HG03139 (cell line): ENCODE results near the gene NARF.
"Not testable (repeated sequence)": the region's sequence is repeated elsewhere in the genome, so short reads cannot be mapped to it uniquely, and the experiment has no call there.

ENCODE experiments used
- ATAC-seq: cut with Tn5 transposase; IDR thresholded peaks from one replicate; pipeline ENCODE4 v1.9.1; 2021; ENCODE audit not compliant: unreplicated experiment

Gene NARF

DNA sequence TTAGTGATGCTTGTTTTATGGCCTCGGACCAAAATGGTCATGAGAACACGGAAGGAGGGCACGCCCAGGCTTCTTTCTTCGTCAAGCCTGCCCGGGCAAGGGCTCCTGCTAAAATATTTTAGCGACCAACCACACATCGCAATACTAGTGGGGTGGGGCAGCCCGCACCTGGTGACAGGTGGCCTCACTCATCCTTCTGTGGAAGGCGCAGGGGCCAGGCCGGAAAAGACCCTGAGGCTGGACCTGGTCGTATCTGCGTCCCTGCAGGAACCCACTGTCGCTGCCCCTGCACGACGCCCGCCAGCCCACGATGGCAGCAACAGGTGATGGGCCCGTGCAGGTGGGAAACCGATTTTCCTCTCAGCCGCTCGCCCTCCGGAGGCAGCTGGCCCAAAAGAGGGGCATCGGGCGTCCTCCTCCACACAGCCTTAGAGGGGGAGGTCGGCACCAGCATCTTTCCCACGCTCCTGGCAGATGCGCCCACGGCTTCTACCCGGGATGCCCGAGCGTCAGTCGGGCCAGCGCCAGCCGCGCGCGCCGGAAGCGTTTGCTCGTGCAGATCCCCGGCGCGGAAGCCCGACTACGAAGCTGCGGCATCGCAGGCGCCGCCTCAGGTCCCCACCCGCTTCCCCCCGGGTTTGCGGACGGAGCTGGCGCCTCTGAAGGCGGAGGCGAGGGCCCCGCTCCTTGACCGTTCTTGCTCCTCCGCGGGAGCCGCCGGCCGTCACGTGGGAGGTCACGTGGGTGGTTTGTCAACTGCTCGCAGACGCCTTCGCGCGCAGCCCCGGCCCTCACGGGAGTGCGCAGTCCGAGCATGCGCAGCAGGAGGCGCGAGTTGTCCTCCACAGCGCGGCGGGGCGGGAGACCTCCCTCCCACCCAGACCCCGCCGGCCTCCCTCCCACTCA, 38.2 kb downstream of the NARF start:
- ATAC-seq = peak; percentile 51

DNA sequence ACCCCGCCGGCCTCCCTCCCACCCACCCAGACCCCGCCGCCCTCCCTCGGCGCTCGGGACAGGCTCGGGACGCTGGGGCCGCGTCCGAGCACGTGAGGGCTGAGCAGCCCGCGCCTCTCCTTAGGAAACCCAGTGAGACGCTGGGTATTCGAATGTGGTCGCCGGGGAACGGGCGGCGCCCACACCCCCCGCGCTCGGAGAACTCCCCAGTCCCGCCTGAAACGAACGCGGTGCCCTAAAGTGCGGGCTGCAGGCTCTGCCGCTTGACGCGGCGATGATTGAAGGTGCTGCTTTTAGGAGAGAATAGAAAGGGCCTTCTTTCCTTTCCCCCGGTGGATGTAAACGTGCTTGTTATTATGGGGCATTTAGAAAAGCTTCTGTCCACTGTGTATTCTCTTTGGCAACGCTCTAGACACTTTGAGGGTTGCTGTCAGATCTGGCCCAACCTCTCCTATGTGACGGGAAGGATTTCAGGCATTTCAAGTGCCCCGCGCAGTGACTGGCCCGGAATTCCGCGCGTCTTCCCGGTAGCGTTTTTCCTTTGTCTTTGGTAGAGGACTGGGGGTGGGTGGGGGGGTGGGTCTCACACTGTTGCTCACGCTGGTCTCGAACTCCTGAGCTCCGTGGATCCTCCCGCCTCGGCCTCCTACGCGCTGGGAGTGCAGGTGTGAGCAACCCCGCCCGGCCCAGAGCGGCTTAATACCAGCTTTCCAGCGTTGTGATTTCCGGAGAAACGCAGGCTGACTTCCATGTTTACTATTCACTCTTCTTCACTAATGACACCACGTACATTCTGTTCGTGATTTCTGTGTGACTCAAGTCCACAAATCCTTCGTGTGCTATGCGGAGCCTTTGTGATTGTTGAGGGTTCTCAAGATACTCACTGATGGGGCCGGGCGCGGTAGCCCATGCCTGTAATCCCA, 39.2 kb downstream of the NARF start:
- ATAC-seq = no peak

DNA sequence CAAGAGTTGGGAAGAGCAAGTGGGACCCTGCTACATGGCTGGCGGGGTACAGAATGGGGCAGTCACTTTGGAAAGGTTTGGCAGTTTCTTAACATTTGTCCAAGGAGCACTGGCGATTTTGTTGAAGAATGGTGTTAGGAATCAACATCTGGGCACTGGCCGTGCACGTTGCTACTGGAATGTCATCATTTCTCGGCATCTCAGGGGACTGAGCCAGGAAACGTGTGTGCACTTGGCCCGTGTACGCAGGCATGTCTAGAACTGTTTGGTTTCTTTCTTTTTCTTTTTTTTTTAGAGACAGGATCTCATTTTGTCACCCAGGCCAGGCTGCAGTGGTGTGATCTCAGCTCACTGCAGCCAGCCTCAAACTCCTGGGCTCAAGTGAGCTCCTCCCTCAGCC, 43.7 kb downstream of the NARF start:
- no peak for ATAC-seq

DNA sequence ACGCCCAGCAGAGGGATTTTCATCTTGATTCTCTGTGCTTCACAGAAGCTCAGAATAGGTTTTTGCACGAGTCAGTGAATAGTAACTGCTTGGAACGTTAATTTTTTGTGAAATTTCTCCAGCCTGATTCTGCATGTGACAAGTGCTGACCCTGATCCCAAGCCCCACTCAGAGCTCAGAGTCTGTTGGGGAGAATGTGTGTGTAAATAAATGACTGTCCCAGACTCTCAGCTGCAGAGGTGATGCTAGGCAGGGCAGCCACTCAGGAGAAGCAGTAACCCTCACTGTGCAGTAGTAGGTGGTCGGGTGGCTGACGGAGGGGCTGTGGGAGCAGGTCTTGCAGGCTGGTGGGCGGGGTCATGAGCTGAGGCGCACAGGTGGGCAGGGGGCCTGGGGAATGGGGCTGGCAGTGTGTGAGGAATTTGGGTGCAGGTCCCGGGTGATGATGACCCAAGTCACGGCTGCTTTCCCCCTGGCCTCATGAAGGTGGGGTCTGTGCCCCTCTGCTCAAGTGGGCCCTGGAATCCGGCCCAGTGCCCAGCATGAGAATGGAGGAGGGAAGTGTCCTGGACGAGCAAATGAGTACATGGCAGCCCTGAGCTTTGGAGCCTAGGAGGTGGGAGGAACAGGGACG, 44.7 kb downstream of the NARF start:
- ATAC-seq = no peak

DNA sequence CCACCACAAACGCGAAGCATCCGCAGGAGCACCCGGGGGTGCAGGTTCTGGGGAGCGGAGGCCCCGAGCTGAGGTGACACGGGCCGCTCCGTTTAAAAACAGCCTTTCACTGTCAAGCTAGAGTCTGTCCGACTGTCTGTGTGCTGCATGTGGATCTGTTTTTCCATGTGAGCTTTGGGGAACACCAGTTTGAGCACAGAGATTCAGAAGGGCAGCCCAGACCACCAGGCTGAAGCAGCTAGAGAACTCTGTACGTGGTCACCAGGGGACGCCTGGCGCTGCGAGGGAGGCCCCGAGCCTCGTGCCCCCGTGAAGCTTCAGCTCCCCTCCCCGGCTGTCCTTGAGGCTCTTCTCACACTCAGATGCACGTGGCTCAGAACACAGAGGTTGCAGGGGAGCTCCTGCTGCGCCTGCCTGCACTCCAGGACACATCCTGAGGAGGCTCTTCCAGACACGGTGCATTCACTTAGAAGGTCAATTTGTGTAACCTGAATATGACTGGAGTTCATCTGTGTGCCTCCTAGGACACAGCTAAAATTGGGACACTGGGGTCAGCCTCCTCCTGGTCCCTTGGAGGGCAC, 45.3 kb downstream of the NARF start:
- ATAC-seq = no peak

DNA sequence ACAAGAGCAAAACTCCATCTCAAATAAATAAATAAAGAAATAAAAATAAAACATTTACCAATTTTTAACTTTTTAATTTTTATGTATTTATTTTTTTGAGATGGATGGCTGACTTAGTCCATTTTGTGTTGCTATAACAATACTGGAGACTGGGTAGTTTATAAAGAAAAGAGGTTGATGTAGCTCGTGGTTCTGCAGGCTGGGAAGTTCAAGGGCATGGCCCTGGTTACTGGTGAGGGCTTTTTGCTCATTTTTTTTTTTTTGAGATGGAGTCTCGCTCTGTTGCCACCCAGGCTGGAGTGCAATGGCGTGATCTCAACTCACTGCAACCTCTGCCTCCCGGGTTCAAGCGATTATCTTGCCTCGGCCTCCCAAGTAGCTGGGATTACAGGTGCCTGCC, 46.8 kb downstream of the NARF start:
- ATAC-seq = no peak

DNA sequence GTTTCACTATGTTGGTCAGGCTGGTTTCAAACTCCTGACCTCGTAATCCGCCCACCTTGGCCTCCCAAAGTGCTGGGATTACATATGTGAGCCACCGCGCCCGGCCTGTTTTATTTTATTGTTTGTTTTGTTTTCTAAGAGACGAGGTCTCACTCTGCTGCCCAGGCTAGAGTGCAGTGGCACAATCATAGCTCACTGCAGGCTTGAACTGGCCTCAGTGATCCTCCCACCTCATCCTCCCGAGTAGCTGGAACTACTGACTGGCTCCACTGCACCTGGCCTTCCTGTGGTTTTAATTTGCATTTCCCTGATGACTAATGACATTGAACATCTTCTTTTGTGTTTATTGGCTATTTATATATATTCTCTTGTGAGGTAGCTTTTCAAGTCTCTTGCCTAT, 47.9 kb downstream of the NARF start:
- peak; percentile 77 for ATAC-seq

DNA sequence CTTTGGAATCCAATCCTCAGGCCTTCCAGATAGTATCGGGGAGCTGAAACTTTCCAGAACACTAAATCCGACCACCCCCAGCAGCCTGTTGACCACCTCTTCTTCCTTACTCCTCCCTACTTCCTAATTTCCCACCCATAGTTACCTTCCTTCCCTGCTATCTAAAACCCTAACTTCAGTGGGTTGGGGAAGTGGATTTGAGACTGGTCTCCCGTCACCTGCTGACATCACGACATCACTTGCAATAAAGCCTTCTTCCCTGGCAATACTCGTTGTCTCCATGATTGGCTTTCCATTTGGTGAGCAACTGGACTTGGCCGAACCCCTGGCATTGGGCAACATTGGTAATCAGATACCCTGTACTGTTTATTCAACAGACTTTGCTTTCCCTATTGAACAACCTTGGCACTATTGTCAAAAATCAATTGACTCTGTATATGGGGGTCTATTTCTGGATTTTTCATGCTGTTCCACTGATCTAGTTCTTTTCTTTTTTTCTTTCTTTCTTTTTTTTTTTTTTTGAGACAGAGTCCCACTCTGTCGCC, 49.2 kb downstream of the NARF start:
- ATAC-seq = no peak

DNA sequence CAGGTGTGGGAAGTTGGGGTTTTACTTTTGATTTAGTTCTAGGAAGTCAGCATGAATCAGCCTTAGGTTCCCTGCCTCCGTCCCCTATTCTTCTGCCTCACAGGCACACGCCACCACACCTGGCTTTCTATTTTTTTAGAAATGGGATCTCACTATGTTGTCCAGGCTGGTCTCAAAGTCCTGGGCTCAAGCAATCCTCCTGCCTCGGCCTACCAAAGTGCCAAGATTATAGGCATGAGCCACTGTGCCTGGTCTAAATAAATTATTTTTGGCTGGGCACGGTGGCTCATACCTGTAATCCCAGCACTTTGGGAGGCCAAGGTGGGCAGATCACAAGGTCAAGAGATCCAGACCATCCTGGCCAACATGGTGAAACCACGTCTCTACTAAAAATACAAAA, 53.1 kb downstream of the NARF start:
- not testable (repeated sequence) for ATAC-seq

DNA sequence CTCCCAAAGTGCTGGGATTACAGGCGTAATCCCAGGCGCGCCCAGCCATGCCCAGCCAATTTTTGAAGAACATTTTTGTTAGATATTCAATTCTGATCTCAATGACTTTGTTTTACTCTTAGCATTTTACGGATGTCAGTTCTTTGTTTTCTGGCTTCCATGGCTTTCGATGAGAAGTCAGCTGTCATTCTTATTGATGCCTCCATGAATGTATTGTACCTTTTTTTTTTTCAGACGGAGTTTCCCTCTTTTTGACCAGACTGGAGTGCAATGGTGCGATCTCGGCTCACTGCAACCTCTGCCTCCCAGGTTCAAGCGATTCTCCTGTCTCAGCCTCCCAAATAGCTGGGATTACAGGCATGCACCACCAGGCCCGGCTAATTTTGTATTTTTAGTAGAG, 55.3 kb downstream of the NARF start:
- not testable (repeated sequence) for ATAC-seq

DNA sequence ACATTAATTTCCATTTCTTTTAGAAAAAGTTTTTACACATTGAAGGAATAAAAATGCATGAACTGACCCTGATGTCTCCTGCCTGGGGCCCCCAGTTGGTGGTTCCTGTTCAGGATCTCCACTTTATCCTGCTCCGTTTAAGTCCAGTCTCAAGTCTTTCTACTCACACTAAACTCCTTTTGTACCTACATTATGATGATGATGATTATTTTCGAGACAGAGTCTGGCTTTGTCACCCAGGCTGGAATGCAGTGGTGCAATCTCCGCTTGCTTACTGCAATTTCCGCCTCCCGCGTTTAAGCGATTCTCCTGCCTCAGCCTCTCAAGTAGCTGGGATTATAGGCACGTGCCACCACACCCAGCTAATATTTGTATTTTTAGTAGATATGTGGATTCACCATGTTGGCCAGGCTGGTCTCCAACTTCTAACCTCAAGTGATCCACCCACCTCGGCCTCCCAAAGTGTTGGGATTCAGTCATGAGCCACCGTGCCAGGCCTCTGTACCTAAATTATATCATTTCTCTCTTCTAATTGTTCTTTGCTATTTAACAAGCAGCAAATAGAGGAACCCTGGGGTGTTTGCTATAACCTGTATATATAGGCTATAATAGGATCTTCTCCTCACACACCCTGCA, 58.8 kb downstream of the NARF start:
- ATAC-seq = no peak

DNA sequence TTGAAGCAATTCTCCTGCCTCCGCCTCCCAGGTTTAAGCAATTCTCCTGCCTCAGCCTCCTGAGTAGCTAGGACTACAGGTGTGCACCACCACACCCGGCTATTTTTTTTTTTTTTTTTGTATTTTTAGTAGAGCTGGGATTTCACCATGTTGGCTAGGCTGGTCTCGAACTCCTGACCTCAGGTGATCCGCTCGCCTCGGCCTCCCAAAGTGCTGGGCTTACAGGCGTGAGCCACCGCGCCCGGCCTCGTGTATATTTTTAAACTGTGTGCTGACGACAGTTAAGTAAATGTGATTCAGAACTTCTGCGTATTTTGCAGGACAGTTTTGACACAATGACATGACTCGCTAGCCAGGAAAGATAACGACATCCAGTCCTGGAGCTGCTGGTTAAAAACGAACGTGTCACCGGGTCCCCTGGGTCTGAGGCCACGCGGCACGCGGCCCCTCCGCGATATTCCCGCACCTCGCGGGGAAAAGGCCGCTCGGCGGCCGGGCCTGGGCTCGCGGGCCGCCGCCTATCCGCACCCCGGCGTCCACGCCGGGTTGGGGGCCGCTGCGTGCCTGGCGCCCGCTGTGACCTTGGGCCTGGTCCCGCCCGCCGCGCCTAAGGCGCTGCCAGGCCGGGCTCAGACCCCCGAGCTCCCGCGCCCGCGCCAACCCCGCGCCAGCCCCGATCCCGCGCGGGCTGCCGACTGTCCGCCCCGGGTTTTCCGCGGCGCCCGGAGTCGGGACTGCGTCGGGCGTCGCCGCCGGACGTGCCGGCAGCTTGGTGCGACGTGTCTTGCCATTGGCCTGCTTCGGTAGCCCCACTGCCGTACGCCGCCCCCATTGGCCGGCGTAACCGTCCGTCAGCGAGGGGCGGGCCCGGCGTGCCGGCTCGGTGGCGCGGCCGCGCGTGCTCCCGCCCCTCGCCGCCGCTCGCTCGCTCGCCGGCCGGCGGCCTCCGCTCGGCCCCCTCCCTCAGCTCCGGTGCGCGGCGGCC, 60.6 kb downstream of the NARF start, which contains the start of gene FOXK2:
Gene FOXK2 (plus strand): TSS at position 907 of the 985 bp plus-strand sequence. CDS start 157 bp downstream, outside the sequence.
- peak; percentile 91 for ATAC-seq

DNA sequence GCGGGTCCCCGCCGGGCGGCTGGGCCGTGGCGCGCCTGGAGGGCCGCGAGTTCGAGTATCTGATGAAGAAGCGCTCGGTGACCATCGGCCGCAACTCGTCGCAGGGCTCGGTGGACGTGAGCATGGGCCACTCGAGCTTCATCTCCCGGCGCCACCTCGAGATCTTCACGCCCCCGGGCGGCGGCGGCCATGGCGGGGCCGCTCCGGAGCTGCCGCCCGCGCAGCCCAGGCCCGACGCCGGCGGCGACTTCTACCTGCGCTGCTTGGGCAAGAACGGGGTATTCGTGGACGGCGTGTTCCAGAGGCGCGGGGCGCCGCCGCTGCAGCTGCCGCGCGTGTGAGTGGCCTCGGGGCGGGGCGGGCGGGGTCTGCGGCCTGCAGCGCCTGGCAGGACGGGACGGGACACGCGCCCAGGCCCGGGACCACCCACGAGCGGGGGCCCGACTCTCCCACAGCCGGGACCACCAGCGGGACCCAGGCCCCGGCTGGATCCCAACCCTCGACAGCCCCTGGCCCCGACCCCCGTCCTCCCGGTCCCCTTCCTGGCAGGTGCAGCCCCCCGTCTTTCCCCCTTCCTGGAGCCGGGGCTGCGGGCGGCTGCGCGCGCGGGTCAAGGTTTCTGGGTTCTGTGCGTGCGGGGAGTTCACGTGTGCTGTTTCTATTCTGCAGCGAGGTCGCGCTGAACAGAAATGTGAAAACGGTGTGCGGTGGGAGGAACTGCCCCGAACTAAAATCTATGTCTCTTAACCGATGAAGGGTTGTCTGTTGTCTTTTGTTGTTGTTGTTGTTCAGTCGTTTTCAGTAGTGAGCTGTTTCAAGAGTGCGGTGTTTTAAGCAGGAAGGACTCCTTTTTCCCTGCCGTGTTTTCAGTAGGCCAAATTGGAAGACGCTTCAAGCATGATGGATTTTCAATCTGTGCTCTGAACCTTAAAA, 61.7 kb downstream of the NARF start:
- ATAC-seq = peak; percentile 10

DNA sequence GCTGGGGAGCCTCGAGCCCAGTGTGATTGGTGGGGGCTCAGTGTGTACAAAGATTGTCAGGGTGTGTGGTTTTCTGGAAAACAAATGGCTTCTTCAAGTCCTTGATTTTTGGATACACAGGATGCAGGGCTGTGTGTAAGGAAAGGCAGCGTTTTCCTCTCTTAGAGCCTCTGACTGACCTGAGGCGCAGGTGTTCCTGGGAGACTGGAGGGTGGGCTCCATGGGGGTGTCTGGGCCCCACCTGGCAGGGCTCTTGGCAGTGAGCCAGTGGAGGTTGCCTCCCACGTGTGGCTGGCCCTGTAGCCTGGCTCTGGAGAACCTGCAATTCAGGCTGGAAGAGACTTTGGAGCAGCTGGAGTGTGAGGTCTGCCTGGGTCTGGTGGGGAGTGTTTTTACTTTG, 66.0 kb downstream of the NARF start:
- no peak for ATAC-seq

DNA sequence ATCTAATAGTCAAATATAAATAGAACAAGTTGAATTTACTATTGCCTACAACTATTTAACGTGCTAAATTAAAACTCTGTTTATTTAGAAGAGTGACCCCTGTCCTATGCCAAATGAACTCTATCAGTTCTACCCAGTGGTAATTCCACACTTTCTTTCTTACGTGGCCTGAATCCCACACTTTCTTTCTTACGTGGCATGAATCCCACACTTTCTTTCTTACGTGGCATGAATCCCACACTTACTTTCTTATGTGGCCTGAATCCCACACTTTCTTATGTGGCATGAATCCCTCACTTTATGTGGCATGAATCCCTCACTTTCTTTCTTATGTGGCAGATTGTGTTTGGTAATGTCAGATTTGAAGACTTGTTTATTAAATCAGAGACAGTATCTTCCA, 67.2 kb downstream of the NARF start:
- ATAC-seq = no peak

DNA sequence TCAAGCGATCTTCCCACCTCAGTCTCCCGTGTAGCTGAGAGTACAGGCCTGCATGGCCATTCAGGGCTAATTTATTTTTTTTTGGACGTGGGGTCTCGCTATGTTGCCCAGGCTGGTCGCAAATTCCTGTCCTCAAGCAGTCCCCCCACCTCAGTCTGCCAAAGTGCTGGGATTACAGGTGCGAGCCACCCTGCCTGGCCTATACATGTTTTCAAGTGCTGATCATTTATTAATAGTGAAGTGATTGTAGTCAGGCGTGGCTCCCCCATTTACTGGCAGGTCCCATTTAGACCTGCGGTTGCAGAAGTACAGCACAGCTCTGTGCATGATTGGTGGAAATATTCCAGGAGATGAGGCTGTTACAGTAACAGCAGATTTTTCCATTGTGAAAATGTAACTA, 69.4 kb downstream of the NARF start:
- ATAC-seq = no peak

DNA sequence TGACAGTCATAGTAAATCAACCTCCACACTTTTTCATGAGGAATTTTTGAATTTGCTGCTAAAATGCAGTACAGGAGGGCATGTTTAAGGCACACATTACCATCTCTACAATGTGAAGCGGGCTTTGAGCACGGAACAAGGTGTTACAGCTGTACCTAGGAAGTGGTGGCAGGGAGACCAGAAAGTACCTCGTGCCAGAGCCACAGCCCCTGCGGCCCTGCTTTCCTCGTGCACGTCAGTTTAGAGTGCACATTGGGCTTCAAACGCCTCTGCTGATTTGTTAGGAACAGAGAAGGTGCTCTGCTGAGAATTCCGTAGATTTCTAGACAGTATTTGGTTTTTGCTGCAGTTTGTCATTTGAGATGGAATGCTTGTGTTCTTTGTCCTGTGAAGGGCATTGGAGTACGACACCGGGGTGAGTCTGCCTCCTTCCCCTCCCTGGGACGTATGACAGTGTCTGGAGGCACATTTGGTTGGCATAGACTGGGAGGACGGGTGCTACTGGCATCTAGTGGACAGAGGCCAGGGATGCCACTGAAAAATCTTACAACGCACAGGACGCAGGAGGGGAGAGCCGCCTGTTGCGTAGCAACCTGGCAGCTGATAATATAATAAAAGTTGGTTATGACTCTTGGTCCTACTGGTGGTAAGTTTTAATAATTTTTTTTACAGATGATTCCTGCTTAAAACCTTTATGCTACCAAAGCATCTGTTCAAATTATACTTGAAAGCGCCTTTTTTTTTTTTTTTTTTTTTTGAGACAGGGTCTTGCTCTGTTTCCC, 70.1 kb downstream of the NARF start:
- no peak for ATAC-seq
